ENCODE results near the gene RAPGEF3. TPM values are rescaled to one million over a fixed set of nuclear protein-coding genes. Genes with fewer than 3 reads are reported as not detected.

The RAPGEF3 gene, protein sequence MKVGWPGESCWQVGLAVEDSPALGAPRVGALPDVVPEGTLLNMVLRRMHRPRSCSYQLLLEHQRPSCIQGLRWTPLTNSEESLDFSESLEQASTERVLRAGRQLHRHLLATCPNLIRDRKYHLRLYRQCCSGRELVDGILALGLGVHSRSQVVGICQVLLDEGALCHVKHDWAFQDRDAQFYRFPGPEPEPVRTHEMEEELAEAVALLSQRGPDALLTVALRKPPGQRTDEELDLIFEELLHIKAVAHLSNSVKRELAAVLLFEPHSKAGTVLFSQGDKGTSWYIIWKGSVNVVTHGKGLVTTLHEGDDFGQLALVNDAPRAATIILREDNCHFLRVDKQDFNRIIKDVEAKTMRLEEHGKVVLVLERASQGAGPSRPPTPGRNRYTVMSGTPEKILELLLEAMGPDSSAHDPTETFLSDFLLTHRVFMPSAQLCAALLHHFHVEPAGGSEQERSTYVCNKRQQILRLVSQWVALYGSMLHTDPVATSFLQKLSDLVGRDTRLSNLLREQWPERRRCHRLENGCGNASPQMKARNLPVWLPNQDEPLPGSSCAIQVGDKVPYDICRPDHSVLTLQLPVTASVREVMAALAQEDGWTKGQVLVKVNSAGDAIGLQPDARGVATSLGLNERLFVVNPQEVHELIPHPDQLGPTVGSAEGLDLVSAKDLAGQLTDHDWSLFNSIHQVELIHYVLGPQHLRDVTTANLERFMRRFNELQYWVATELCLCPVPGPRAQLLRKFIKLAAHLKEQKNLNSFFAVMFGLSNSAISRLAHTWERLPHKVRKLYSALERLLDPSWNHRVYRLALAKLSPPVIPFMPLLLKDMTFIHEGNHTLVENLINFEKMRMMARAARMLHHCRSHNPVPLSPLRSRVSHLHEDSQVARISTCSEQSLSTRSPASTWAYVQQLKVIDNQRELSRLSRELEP
- total RNA-seq, result 9.0 TPM

- DNase-seq, result peak; percentile 87
Observed at GRCh38 chr12:47758834-47759690, at the start of gene RAPGEF3. Gene RAPGEF3 (minus strand): TSS chr12:47758880. CDS start chr12:47758556, 324 bp downstream.

GRCh38 chr12:47808050-47808449 is 49.4 kb upstream of the RAPGEF3 start:
- no peak for DNase-seq

DNA sequence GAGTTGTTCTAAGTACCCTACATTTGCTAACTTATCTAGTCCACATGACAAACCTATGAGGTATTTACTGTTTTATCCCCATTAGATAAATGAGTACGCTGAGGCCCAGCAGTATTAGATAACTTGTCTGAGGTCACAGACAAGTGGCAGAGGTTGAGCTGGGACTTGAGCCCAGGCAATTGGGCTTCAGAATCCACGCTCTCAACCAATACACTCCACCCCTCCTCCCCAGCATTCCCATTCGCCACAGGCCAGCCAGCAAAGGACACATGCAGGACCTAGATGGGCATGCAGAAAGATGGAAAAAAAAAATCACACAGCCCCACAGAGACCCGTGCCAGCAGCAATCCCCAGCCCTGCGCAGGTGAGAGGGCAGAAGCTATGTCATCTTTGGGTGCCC is 48.7 kb upstream of the RAPGEF3 start:
- DNase-seq, result no peak

GRCh38 chr12:47805417-47805816 is 46.7 kb upstream of the RAPGEF3 start:
- no peak for DNase-seq

GRCh38 chr12:47804171-47804570 is 45.5 kb upstream of the RAPGEF3 start:
- no peak for DNase-seq

DNA sequence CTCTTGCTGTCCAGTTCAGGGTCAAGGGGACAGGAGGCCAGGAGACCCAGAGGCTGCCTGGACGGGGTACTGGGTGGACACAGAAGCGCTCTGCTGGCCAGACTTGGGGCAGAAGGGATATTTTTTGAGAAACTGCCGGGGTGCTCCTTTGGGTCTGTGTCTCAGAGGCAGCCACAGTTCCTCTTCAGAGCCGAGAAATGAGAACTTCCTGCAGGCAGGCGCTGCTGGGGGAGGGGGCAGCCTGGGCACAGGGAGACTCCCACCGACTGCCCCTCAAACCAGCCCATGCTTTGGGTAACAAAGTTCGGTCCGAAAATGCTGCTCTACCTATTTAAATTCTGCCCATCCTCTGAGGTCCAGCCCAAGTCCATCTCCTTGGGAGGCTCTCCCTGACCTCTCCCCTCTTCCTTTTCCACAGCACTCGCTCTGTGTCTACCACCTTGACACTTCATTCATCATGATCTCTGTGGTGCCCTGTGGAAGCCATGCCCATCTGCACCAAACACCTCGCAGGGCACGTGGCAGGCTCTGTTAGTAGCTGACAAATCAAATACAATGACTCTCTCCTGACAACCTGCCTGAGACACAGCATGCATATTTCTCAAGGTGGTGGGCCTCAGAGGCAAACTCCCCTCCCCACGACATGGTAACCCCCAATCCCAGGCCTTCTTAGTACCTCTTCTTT is 44.7 kb upstream of the RAPGEF3 start:
- no peak for DNase-seq

- no peak for DNase-seq
Observed at GRCh38 chr12:47802312-47802711, 43.6 kb upstream of the RAPGEF3 start.

- DNase-seq, result no peak
Observed at GRCh38 chr12:47801904-47802246, 43.2 kb upstream of the RAPGEF3 start.

DNA sequence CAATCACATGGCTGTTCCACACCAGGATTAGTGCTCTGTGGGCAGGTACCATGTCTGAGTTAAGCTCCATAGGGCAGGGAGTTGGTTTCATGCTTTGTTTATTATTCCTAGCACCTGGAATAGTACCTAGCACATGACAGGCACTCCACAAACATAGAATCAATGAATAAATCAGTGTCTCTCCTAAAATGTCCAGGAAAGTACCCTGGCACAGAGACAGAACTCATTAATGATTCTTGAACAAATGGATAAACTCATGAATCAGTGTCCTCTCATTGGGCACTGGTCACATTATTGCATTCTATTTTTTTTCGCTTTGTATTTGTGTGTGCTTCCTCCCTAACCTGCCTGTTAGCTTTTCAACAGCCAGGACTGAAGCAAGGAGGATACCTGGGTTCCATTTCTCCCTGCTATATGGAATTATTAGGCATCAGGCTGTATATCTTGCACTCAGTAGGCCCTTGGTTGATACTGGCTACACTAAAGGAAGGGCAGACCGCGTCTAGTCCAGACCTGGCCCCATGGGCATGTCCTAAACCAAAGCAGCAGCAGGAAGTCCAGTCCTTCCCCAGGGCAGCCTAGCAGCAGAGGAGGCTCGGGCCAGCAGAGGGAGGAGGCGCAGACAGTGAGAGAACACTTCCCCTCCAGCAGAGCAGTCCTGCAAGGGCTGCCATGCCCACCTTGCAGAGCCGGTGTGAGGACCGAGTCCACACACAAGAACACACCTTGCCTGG is 42.7 kb upstream of the RAPGEF3 start:
- DNase-seq, result no peak

- DNase-seq, result no peak
Observed at GRCh38 chr12:47800582-47800981, 41.9 kb upstream of the RAPGEF3 start.

GRCh38 chr12:47799357-47799955 is 40.8 kb upstream of the RAPGEF3 start:
- DNase-seq, result peak; percentile 52

DNA sequence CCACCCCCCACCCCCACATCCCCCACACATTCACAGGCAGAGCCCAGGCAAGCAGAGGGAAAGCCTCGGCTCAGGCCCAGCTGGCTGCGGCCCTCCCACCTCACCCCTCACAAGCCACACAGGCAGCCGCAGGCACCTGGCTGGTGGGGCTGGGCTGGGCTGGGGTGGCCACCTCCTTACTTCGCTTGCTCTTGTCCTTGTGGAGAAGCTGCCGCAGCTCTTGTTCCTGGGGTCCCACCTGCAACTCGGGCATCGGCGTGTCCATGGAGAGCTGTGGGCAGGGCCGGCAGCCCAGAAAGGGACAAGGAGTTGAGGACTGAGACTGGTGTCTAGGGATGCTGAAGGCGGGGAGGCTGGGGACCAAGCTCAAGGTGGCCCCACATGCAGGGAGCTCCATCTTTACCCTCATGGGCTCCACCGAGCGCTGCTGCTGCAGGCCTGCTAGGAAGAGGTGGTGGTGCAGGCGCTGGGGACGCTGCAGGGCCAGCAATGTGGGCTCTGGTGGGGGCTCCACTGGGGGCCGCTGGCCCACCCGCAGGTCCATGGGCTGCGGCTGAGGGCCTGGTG is 39.8 kb upstream of the RAPGEF3 start:
- no peak for DNase-seq

- DNase-seq, result no peak
Observed at GRCh38 chr12:47797441-47797840, 38.8 kb upstream of the RAPGEF3 start.

GRCh38 chr12:47795814-47796411 is 37.2 kb upstream of the RAPGEF3 start:
- DNase-seq, result no peak

- DNase-seq, result no peak
Observed at GRCh38 chr12:47795121-47795813, 36.6 kb upstream of the RAPGEF3 start.

- no peak for DNase-seq
Observed at GRCh38 chr12:47794679-47795078, 36.0 kb upstream of the RAPGEF3 start.

- no peak for DNase-seq
Observed at GRCh38 chr12:47793015-47793681, 34.5 kb upstream of the RAPGEF3 start.

- no peak for DNase-seq
Observed at GRCh38 chr12:47791874-47792273, 33.2 kb upstream of the RAPGEF3 start.

DNA sequence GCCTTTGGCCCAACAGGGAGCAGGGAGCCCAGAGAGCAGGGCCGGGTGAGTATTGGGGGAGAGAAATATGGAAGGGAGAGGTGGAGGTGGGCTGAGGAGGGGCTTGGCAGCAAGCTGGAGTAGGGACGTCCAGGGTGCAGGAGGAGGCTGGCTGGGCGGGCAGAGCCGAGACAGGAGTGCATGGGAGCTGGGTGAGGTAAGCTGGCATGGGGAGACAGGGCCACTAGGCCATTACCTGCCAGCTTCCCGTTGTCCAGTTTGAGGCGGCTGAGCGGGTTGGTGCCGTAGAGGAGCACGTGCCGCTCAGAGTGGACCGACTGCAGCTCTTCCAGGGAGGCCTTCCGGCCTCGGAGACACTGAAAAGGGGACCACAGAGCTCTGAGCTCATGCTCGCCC is 32.7 kb upstream of the RAPGEF3 start:
- DNase-seq, result no peak

Measured in occipital lobe (tissue), 2 donors.